GM21786 (cell line): ENCODE measurements around the gene CLCN5.

ENCODE experiments used
- ATAC-seq: cut with Tn5 transposase; IDR thresholded peaks from one replicate; pipeline ENCODE4 v1.9.1; 2021; ENCODE audit not compliant: unreplicated experiment

Gene CLCN5

GRCh38 chrX:49922291-49923241 lies at the start of gene CLCN5:
Gene CLCN5 (plus strand): TSS chrX:49922596. CDS start chrX:49925299, 2,703 bp downstream.
- peak; percentile 92 for ATAC-seq

GRCh38 chrX:49876750-49877149 lies 45.6 kb upstream of the CLCN5 start:
- no peak for ATAC-seq

GRCh38 chrX:49877397-49878101 lies 44.8 kb upstream of the CLCN5 start:
- ATAC-seq, result no peak

- no peak for ATAC-seq
These were observed 44.1 kb upstream of the CLCN5 start for GRCh38 chrX:49878128-49878833.

- ATAC-seq, result peak; percentile 87
These were observed 43.4 kb upstream of the CLCN5 start, which contains the start of gene USP27X for GRCh38 chrX:49878834-49879655. Gene USP27X (plus strand): TSS chrX:49879484. CDS start chrX:49880308, 824 bp downstream.

- ATAC-seq, result peak; percentile 3
These were observed 42.6 kb upstream of the CLCN5 start for GRCh38 chrX:49879656-49880277.

- ATAC-seq, result no peak
These were observed 41.7 kb upstream of the CLCN5 start for GRCh38 chrX:49880668-49881067.

- no peak for ATAC-seq
These were observed 38.0 kb upstream of the CLCN5 start for GRCh38 chrX:49884290-49884862.

GRCh38 chrX:49892542-49892941 lies 29.9 kb upstream of the CLCN5 start:
- no peak for ATAC-seq

GRCh38 chrX:49896951-49897350 lies 25.4 kb upstream of the CLCN5 start:
- ATAC-seq, result no peak

- no peak for ATAC-seq
These were observed 21.3 kb upstream of the CLCN5 start for GRCh38 chrX:49901048-49901447.

- ATAC-seq, result peak; percentile 68
These were observed 12.1 kb upstream of the CLCN5 start for GRCh38 chrX:49910344-49910743.

GRCh38 chrX:49912086-49912485 lies 10.3 kb upstream of the CLCN5 start:
- no peak for ATAC-seq

GRCh38 chrX:49912861-49913260 lies 9.5 kb upstream of the CLCN5 start:
- no peak for ATAC-seq

GRCh38 chrX:49915361-49916222 lies 6.8 kb upstream of the CLCN5 start:
- ATAC-seq, result peak; percentile 82

- ATAC-seq, result no peak
These were observed 2.8 kb upstream of the CLCN5 start for GRCh38 chrX:49919617-49920016.

GRCh38 chrX:49921109-49921508 lies 1.3 kb upstream of the CLCN5 start:
- no peak for ATAC-seq

- no peak for ATAC-seq
These were observed 2.8 kb downstream of the CLCN5 start for GRCh38 chrX:49925176-49925575.

- ATAC-seq, result no peak
These were observed 7.6 kb downstream of the CLCN5 start for GRCh38 chrX:49930039-49930438.
